ENCODE results near the gene SUSD5. TPM values are rescaled to one million over a fixed set of nuclear protein-coding genes. Genes with fewer than 3 reads are reported as not detected.
A peak's percentile ranks its signal among the peaks of the same experiment; 100 is the strongest.

SUSD5 gene
- total RNA-seq, 4 donors from 2014 or later: 0.69 to 4.5 (median 2.1) TPM

DNA sequence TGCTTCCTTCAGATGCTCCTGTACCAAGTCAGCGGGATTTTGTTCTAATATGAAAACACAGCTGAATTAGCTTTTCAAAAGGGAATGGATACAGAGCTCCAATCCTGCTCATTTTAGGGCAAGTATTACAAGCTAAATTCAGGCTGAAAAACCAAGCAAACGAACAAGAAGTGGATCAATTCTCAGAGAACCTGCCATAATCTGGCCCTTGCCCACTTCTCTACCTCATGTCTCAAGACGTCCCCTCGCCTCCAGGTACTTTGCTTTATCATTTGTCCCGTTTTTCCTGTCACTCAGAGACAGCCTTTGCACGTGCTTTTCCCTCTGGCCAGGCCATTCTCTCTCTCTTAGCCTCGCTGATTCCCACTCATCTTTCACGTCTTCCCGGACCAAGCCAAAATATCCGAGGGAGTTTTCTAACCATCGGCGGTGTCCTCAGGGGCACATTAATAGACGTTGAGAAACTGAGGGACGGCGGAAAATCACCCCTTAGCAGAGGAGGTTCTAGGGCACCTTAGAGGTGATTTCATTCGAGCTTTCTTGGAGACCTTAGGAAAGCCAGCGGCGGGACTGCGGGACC lies 654 bp downstream of the SUSD5 start:
- no peaks in the 10 kb centered on the region for H3K9me3 ChIP-seq
- TF ChIP-seq, protein P1, sequence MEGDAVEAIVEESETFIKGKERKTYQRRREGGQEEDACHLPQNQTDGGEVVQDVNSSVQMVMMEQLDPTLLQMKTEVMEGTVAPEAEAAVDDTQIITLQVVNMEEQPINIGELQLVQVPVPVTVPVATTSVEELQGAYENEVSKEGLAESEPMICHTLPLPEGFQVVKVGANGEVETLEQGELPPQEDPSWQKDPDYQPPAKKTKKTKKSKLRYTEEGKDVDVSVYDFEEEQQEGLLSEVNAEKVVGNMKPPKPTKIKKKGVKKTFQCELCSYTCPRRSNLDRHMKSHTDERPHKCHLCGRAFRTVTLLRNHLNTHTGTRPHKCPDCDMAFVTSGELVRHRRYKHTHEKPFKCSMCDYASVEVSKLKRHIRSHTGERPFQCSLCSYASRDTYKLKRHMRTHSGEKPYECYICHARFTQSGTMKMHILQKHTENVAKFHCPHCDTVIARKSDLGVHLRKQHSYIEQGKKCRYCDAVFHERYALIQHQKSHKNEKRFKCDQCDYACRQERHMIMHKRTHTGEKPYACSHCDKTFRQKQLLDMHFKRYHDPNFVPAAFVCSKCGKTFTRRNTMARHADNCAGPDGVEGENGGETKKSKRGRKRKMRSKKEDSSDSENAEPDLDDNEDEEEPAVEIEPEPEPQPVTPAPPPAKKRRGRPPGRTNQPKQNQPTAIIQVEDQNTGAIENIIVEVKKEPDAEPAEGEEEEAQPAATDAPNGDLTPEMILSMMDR (IDR thresholded peaks at IDR 0.05): no peak
- TF ChIP-seq EP300 (IDR thresholded peaks at IDR 0.05): no peak
- TF ChIP-seq POLR2A (IDR thresholded peaks at IDR 0.05): no peak
- TF ChIP-seq POLR2AphosphoS5 (IDR thresholded peaks at IDR 0.05): no peak
- H3K4me3 ChIP-seq: peak overlapping the region in 1 of 2 donors; percentile 51
- H3K4me1 ChIP-seq: peaks cover 0 to 19% (median 7%) of the 10 kb centered on the region in 3 donors
- no peaks in the 10 kb centered on the region for H3K36me3 ChIP-seq
- H3K27ac ChIP-seq: no peak overlapping the region
- 0 to 3% methylated on average over 2 to 10 of the region's 19 CpGs for WGBS, 2 donors (ENCODE audit: low coverage in 1 of 2)
- ATAC-seq: no peak
- H3K27me3 ChIP-seq: peaks cover 56% of the 10 kb centered on the region

DNA sequence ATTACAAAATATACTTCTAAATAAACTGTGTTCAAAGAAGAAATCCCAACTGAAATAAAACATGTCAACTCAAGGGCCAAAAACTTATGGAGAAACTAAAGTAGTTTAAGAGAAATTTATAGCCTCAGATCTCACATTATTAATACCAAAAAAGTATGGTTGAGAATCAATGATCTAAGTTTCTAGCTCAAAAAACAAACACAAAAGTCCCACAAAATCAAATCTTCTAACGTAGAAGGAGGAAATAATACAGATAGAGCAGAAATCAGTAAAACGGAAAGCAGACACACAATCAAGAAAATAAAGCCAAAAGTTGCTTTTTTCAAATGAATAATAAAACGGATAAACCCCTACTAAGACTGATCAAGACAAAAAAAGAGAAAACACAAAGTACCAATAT lies 2.9 kb downstream of the SUSD5 start:
- Histone ChIP-seq H3K36me3 (no peaks in the 10 kb centered on the region), H3K27ac (no peak overlapping the region), H3K9me3 (no peaks in the 10 kb centered on the region), H3K4me1 (peaks cover 0 to 19% (median 7%) of the 10 kb centered on the region in 3 donors), H3K4me3 (no peak overlapping the region), H3K27me3 (peaks cover 56% of the 10 kb centered on the region)
- ATAC-seq: no peak
- WGBS, 2 donors (ENCODE audit: low coverage in 1 of 2): 91 to 100% methylated on average over 3 of the region's 3 CpGs
- TF ChIP-seq POLR2AphosphoS5 (IDR thresholded peaks at IDR 0.05): no peak
- no peak for TF ChIP-seq POLR2A (IDR thresholded peaks at IDR 0.05)
- TF ChIP-seq EP300 (IDR thresholded peaks at IDR 0.05): no peak
- TF ChIP-seq, protein P1 (IDR thresholded peaks at IDR 0.05): no peak

DNA sequence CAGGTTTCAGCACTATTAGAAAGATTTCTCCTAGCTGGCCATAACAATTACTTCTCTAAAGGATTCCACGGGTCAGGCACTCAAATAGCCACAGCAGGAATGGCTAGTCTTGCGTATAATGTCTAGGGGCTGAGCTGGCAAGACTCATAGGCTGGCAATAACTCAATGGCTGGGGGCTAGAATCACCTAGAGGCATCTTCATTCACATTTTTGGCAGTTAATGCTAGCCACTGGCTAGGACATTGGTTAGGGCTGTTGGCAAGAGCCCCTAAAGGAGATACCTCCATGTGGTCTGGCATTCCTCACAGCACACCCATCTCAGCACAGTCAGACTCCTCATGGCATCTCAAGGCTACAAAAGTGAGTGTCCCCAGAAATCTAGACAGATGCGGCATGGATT lies 6.2 kb downstream of the SUSD5 start:
- H3K9me3 ChIP-seq: peaks cover 0 to 18% (median 0%) of the 10 kb centered on the region in 3 donors
- ATAC-seq: no peak
- peaks cover 27% of the 10 kb centered on the region for H3K27me3 ChIP-seq
- no peak overlapping the region for H3K27ac ChIP-seq
- no peaks in the 10 kb centered on the region for H3K36me3 ChIP-seq
- no peaks in the 10 kb centered on the region for H3K4me1 ChIP-seq
- TF ChIP-seq, protein P1 (IDR thresholded peaks at IDR 0.05): no peak
- no peak for TF ChIP-seq POLR2AphosphoS5 (IDR thresholded peaks at IDR 0.05)
- no peak overlapping the region for H3K4me3 ChIP-seq
- 95 to 100% methylated on average over 1 to 3 of the region's 3 CpGs for WGBS, 2 donors (ENCODE audit: low coverage in 1 of 2)

DNA sequence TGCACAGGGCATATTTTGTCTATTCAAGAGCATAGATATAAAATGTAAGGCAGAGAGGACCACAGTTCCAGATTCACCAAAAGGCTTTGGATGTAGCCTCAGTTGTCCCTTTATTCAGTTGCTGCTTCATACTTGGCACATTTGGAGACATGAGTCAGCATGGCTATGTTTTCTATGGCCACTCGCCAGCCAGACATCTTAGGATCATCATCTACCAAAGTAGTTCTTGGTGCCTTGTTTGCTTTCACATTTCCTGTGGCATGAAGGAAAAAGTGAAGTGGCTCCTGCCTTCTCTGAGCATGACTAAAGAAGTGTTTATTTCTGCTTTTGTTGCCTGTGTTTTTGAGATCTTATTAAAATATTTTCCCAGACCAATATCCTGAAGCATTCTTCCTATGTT lies 7.2 kb downstream of the SUSD5 start:
- ATAC-seq: no peak
- Histone ChIP-seq H3K4me3 (no peak overlapping the region), H3K4me1 (no peaks in the 10 kb centered on the region), H3K36me3 (no peaks in the 10 kb centered on the region), H3K9me3 (peaks cover 0 to 18% (median 0%) of the 10 kb centered on the region in 3 donors), H3K27ac (no peak overlapping the region), H3K27me3 (peaks cover 19% of the 10 kb centered on the region)
- 78 to 100% methylated on average over 1 of the region's 1 CpG for WGBS, 2 donors (ENCODE audit: low coverage in 1 of 2)
- no peak for TF ChIP-seq EP300 (IDR thresholded peaks at IDR 0.05)
- TF ChIP-seq, protein P1 (IDR thresholded peaks at IDR 0.05): no peak
- no peak for TF ChIP-seq POLR2AphosphoS5 (IDR thresholded peaks at IDR 0.05)
- no peak for TF ChIP-seq POLR2A (IDR thresholded peaks at IDR 0.05)

GRCh38 chr3:33209357-33209756 lies 9.3 kb downstream of the SUSD5 start:
- Histone ChIP-seq H3K4me3 (no peak overlapping the region), H3K27me3 (peaks cover 10% of the 10 kb centered on the region), H3K4me1 (no peaks in the 10 kb centered on the region), H3K36me3 (no peaks in the 10 kb centered on the region), H3K9me3 (peaks cover 0 to 18% (median 0%) of the 10 kb centered on the region in 3 donors), H3K27ac (no peak overlapping the region)
- ATAC-seq: no peak
- no peak for TF ChIP-seq POLR2AphosphoS5 (IDR thresholded peaks at IDR 0.05)
- TF ChIP-seq, protein P1 (IDR thresholded peaks at IDR 0.05): no peak
- TF ChIP-seq EP300 (IDR thresholded peaks at IDR 0.05): no peak
- no peak for TF ChIP-seq POLR2A (IDR thresholded peaks at IDR 0.05)

Data from gastroesophageal sphincter (tissue), 4 donors.